Common myeloid progenitor, CD34-positive (primary cell): ENCODE results near the gene ERC2.

ENCODE experiments used
- CTCF ChIA-PET: fragments of 350-600 bp; sonication (Branson Sonifier 250); formaldehyde crosslinking; loops from one replicate; lab custom pipeline; 2021; ENCODE audit warnings: antibody characterized with exemption; lab: Charles Lee
- POLR2A ChIA-PET: fragments of 350-600 bp; sonication (Branson Sonifier 250); formaldehyde crosslinking; loops from one replicate; lab custom pipeline; 2021; ENCODE audit warnings: antibody characterized with exemption; lab: Charles Lee
- DNase-seq, 3 donors: peaks; one replicate each; pipeline versions ENCODE4 v3.0.0 to v3.0.0-alpha.2; 2013
- H3K27ac ChIP-seq, 2 experiments: 1 replicate in 1 of 2; 2 replicates in 1 of 2; pipeline ENCODE4 v1.7.0; 2013; ENCODE audit warnings: inconsistent platforms in 2 of 2, low read length in 2 of 2, mild to moderate bottlenecking in 2 of 2, low read depth in 1 of 2, moderate library complexity in 1 of 2; ENCODE audit not compliant: severe bottlenecking in 2 of 2, insufficient read depth in 1 of 2, poor library complexity in 1 of 2
- H3K27me3 ChIP-seq, 5 experiments: replicated peaks in 2 of 5; 1 replicate in 3 of 5; 2 replicates in 2 of 5; pipeline versions ENCODE4 v1.6.1 to v1.7.0; 2013; ENCODE audit warnings: low read length in 4 of 5, mild to moderate bottlenecking in 2 of 5, moderate library complexity in 2 of 5, inconsistent platforms in 1 of 5; ENCODE audit not compliant: insufficient read depth in 5 of 5, control insufficient read depth in 4 of 5
- H3K36me3 ChIP-seq, 4 experiments: 1 replicate in 2 of 4; 2 replicates in 2 of 4; pipeline versions ENCODE4 v1.6.1 to v1.7.0; 2013; ENCODE audit warnings: low read length in 3 of 4, control low read depth in 1 of 4, mild to moderate bottlenecking in 1 of 4; ENCODE audit not compliant: control insufficient read depth in 4 of 4, insufficient read depth in 4 of 4
- H3K4me1 ChIP-seq, 4 experiments: 1 replicate in 3 of 4; 2 replicates in 1 of 4; pipeline versions ENCODE4 v1.6.1 to v1.7.1; 2013; ENCODE audit warnings: low read length in 3 of 4, mild to moderate bottlenecking in 3 of 4, control low read depth in 1 of 4, inconsistent platforms in 1 of 4, moderate library complexity in 1 of 4; ENCODE audit not compliant: control insufficient read depth in 4 of 4, insufficient read depth in 4 of 4; ENCODE audit errors: control extremely low read depth in 1 of 4
- H3K4me3 ChIP-seq, 7 experiments: 1 replicate in 4 of 7; 2 replicates in 3 of 7; pipeline versions ENCODE4 v1.5.1 to v1.7.0; 2013; ENCODE audit warnings: mild to moderate bottlenecking in 7 of 7, low read length in 6 of 7, moderate library complexity in 6 of 7, inconsistent platforms in 2 of 7, low read depth in 2 of 7, control low read depth in 1 of 7; ENCODE audit not compliant: insufficient read depth in 4 of 7, control insufficient read depth in 1 of 7; ENCODE audit errors: extremely low read depth in 1 of 7
- H3K9me3 ChIP-seq, 5 experiments: 1 replicate in 4 of 5; 2 replicates in 1 of 5; pipeline versions ENCODE4 v1.6.1 to v1.7.1; 2013; ENCODE audit warnings: low read length in 4 of 5, mild to moderate bottlenecking in 2 of 5, inconsistent platforms in 1 of 5, low read depth in 1 of 5, moderate library complexity in 1 of 5; ENCODE audit not compliant: control insufficient read depth in 4 of 5, insufficient read depth in 2 of 5; ENCODE audit errors: control extremely low read depth in 1 of 5
- WGBS: methylation state at CpG from one replicate; pipeline ENCODE4 v1.1.5; 2013; ENCODE audit not compliant: insufficient coverage; 5-methylcytosine and 5-hydroxymethylcytosine counted together

ERC2 gene

DNA sequence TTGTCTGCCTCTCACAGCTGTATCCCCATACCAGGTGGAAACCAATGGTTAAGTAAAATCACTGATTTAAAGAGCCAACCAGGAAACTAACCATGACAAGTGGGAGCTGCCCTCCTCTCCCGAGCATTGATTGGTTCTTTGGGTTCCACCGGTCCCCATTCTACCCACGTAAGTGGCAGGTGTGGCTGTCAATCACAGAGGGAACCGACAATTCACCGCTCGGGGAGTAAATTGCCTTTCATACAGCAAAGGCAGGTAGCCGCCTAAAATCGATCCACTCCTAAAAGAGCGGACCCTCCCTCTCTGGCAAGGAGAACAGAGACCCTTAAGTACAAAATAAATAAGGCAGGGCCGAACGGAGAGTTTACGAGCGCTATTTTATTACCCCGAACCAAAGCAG, 1.2 kb downstream of the ERC2 start:
- WGBS: 1% methylated on average over 11 of the region's 14 CpGs
- Histone ChIP-seq H3K9me3 (no peaks in the 10 kb centered on the region), H3K4me1 (peaks cover 0 to 13% (median 7%) of the 10 kb centered on the region in 4 experiments), H3K27me3 (peaks cover 16 to 82% (median 26%) of the 10 kb centered on the region in 5 experiments), H3K27ac (no peak overlapping the region), H3K36me3 (no peaks in the 10 kb centered on the region), H3K4me3 (peak overlapping the region in 3 of 7 experiments; percentile 62 to 71 (median 69))
- CTCF ChIA-PET: no interaction called here
- peak; percentile 53 to 86 (median 85) for DNase-seq
- POLR2A ChIA-PET: no interaction called here

DNA sequence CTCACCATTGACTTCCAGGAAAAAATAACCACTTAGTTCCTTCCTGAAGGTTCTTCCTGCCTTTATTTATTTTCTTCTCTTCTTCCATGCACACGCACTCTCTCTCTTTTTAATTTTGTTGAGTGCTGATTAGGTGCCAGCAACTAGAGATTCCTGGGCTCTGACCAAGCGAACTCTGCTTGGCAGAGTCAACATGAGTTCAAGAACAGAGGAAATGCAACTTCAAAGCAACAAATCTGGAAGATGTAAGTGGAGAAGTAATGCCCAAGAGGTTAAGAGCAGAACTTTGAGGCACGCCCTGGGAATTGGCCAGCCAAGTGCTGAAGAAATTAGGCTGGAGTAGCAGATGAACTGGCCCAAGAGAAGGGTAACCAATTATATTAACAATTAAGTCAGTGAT, 8.5 kb downstream of the ERC2 start:
- Histone ChIP-seq H3K27me3 (peaks cover 0 to 44% (median 4%) of the 10 kb centered on the region in 5 experiments), H3K4me3 (no peak overlapping the region), H3K9me3 (no peaks in the 10 kb centered on the region), H3K27ac (no peak overlapping the region), H3K36me3 (no peaks in the 10 kb centered on the region), H3K4me1 (no peaks in the 10 kb centered on the region)
- ChIA-PET POLR2A (no interaction called here), CTCF (interaction anchor here (1.8 kb wide), 1 partner anchor 12 kb away, joined by 6 read pairs; no protein-coding TSS in a partner anchor)
- no peak for DNase-seq
- WGBS: 100% methylated on average over 2 of the region's 3 CpGs

DNA sequence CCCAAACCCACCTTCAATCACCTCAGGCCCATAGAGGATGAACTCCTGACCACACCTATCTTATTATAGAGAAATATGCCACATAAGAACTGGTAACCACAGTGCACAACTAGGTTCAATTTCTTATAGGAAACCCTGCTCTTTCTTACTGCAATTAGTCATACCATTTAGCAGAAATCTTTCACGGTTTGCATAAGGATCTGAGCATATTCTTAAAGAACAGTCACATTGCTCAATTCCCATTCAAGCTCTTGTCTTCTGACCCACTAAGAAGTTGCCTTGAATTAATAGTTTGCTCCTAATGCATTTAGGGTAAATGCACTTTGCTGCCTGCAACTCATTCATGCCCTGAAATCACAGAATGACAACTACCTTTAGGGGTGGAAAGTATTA, 9.2 kb downstream of the ERC2 start:
- no peak for DNase-seq
- Histone ChIP-seq H3K27ac (no peak overlapping the region), H3K4me3 (no peak overlapping the region), H3K9me3 (no peaks in the 10 kb centered on the region), H3K4me1 (no peaks in the 10 kb centered on the region), H3K36me3 (no peaks in the 10 kb centered on the region), H3K27me3 (peaks cover 0 to 38% (median 4%) of the 10 kb centered on the region in 5 experiments)
- WGBS: 100% methylated on average over 1 of the region's 1 CpG
- ChIA-PET CTCF (interaction anchor here (1.8 kb wide), 1 partner anchor 12 kb away, joined by 6 read pairs; no protein-coding TSS in a partner anchor), POLR2A (no interaction called here)

DNA sequence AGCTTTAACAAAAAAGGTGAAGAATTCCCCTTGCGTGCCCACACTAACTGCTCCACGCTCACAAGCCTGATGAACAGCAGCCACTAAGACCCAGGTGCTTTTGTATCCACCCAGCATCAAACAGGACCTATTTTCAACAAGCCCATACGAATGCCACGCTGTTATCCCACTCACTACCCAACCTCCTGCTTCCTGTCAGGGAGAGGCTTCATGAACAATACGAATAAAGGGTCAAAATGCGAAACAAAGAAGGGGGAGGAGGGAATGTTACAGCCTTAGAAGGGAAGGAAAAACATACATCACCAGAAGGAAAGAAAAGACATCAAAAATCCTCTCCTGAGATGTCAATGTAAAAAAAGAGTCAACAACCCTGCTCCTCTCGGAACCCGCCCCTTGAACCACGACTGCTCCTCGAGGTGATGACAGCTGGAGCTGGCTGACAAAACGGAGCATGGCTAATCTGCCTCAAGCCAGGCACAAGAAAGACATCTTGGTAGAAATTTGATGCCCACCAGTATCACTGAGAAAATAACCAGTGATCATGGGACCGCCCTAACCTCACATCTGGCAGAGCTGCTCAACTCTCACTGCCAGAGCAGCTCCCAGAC, 9.7 kb downstream of the ERC2 start:
- H3K4me1 ChIP-seq: no peaks in the 10 kb centered on the region
- H3K27ac ChIP-seq: no peak overlapping the region
- peaks cover 0 to 36% (median 4%) of the 10 kb centered on the region in 5 experiments for H3K27me3 ChIP-seq
- CTCF ChIA-PET: no interaction called here
- H3K36me3 ChIP-seq: no peaks in the 10 kb centered on the region
- no peaks in the 10 kb centered on the region for H3K9me3 ChIP-seq
- no peak overlapping the region for H3K4me3 ChIP-seq
- WGBS: 93% methylated on average over 9 of the region's 12 CpGs
- DNase-seq: no peak
- POLR2A ChIA-PET: no interaction called here

DNA sequence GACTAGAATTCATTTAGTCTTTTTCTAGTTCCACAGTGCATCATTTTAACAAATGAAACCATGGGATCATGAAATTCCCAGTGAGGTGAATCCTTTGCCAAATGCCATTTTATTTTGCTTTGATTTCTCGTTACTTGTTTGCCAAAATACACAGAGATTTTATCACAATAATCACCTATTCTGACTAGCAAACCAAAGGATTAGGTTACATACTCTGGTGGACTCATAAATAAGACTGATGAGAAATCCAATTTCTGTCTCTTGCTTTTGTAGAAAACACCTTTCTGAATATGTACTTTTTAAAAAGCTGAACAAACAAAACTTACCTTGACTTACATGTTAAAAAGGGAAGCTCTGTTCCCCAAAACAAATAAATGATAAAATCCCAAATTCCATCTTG, 12.2 kb downstream of the ERC2 start:
- Histone ChIP-seq H3K27me3 (peaks cover 0 to 25% (median 6%) of the 10 kb centered on the region in 5 experiments), H3K27ac (no peak overlapping the region), H3K9me3 (no peaks in the 10 kb centered on the region), H3K4me1 (no peaks in the 10 kb centered on the region), H3K4me3 (no peak overlapping the region), H3K36me3 (no peaks in the 10 kb centered on the region)
- POLR2A ChIA-PET: no interaction called here
- DNase-seq: no peak
- CTCF ChIA-PET: interaction anchor here (1.2 kb wide), 1 partner anchor 8 kb away, joined by 5 read pairs; no protein-coding TSS in a partner anchor
- 83% methylated on average over 1 of the region's 1 CpG for WGBS

DNA sequence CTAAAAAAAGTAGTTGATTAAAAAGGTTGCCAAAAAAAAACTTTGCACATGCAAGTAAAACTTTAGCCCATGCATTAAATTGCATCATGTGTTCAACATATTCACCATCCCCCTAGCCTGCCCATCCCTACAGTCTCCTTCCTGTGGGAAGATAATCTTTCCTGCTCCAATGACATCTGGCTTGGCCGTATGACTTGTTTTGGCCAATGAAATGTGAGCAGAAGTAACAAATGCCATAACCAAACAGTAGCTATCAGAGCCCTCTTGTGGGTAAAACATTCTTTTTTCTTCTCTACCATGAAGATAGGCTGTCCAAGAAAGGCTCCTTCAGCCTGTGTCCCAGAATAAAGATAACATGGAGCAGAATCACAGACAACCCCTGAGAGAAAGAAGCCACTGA, 15.3 kb downstream of the ERC2 start:
- no peak for DNase-seq
- Histone ChIP-seq H3K36me3 (no peaks in the 10 kb centered on the region), H3K4me3 (no peak overlapping the region), H3K27ac (no peak overlapping the region), H3K4me1 (no peaks in the 10 kb centered on the region), H3K9me3 (no peaks in the 10 kb centered on the region), H3K27me3 (peaks cover 0 to 14% (median 6%) of the 10 kb centered on the region in 5 experiments)
- ChIA-PET CTCF (no interaction called here), POLR2A (no interaction called here)
- WGBS: 60% methylated on average over 1 of the region's 1 CpG

DNA sequence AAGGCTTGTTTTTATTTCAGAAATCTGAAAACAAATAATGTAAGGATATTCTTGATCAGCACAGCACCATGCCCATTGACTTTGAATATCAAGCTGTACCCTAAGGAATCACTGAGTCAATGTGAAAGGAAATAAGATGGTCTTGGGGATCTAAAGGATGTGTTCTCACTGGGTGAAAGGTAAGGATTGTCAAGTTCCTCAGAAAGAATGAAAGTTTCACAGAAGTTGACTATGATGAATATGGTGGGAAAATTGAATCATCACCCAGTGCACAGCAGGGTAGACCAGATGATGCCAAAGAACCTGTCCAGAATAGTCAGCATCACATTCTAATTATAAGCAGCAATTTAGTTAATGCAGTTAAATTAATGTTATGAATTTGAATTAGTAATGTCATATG, 16.2 kb downstream of the ERC2 start:
- no peak for DNase-seq
- no peaks in the 10 kb centered on the region for H3K9me3 ChIP-seq
- ChIA-PET POLR2A (no interaction called here), CTCF (no interaction called here)
- H3K27ac ChIP-seq: no peak overlapping the region
- H3K36me3 ChIP-seq: no peaks in the 10 kb centered on the region
- H3K4me3 ChIP-seq: no peak overlapping the region
- peaks cover 0 to 9% (median 2%) of the 10 kb centered on the region in 5 experiments for H3K27me3 ChIP-seq
- no peaks in the 10 kb centered on the region for H3K4me1 ChIP-seq
